IMR-90 (cell line): ENCODE data around the gene RASSF5. TPM values are rescaled to one million over a fixed set of nuclear protein-coding genes. Genes with fewer than 3 reads are reported as not detected.

Experiments
- ATAC-seq: fragments of 200-7000 bp; cut with Tn5 transposase; 2 replicates; pipeline ENCODE4 v1.9.1; 2020; ENCODE audit warnings: low read depth, mild to moderate bottlenecking, moderate library complexity
- BruUV-seq: library from RNA; stranded (reverse); fragments of 400-500 nt; replicated peaks from 2 replicates; lab custom pipeline; 2021; lab: Mats Ljungman, UMichigan
- CTCF ChIA-PET: fragments of 300-600 bp; formaldehyde crosslinking; extraction: SDS; loops from one replicate; lab custom pipeline; 2021; ENCODE audit warnings: antibody characterized with exemption; lab: Yijun Ruan, JAX
- POLR2A ChIA-PET: fragments of 300-600 bp; sonication (Branson Sonifier 250); formaldehyde crosslinking; loops from one replicate; lab custom pipeline; 2022; ENCODE audit warnings: antibody characterized with exemption; ENCODE audit not compliant: unreplicated experiment; lab: Charles Lee
- DNase-seq: peaks from one replicate; pipeline ENCODE4 v3.0.0; 2013
- H2AFZ ChIP-seq: replicated peaks from 2 replicates; pipeline ENCODE3; 2013; ENCODE audit warnings: low read length, mild to moderate bottlenecking; ENCODE audit not compliant: poor library complexity
- H2AK5ac ChIP-seq: 2 replicates; pipeline ENCODE4 v1.6.1; 2013; ENCODE audit warnings: low read depth, low read length, inconsistent platforms
- H2AK9ac ChIP-seq: replicated peaks from 2 replicates; pipeline ENCODE3; 2013; ENCODE audit warnings: mild to moderate bottlenecking, low read depth, low read length, moderate library complexity; ENCODE audit not compliant: poor library complexity
- H2BK120ac ChIP-seq: 2 replicates; pipeline ENCODE4 v1.6.1; 2013; ENCODE audit warnings: low read depth, low read length, inconsistent platforms
- H2BK15ac ChIP-seq: 3 replicates; pipeline ENCODE4 v1.6.1; 2013; ENCODE audit warnings: low read depth, low read length, inconsistent platforms
- H2BK20ac ChIP-seq: 2 replicates; pipeline ENCODE4 v1.6.1; 2013; ENCODE audit warnings: low read depth, mild to moderate bottlenecking, inconsistent platforms, low read length, moderate library complexity
- H2BK5ac ChIP-seq: 2 replicates; pipeline ENCODE4 v1.6.1; 2013; ENCODE audit warnings: mild to moderate bottlenecking, low read depth, low read length, inconsistent platforms; ENCODE audit not compliant: poor library complexity, severe bottlenecking
- H3K14ac ChIP-seq: replicated peaks from 2 replicates; pipeline ENCODE4 v1.6.1; 2013; ENCODE audit warnings: low read depth, low read length, inconsistent platforms
- H3K18ac ChIP-seq: 2 replicates; pipeline ENCODE4 v1.6.1; 2013; ENCODE audit warnings: low read depth, low read length, control low read depth
- H3K23ac ChIP-seq: 2 replicates; pipeline ENCODE4 v1.6.1; 2013; ENCODE audit warnings: low read depth, low read length, inconsistent platforms
- H3K27ac ChIP-seq: 2 replicates; pipeline ENCODE4 v1.5.1; 2013; ENCODE audit warnings: mild to moderate bottlenecking, control low read depth, low read length; ENCODE audit not compliant: insufficient read depth
- H3K27me3 ChIP-seq: 2 replicates; pipeline ENCODE4 v1.6.1; 2013; ENCODE audit warnings: low read length; ENCODE audit not compliant: control insufficient read depth, insufficient read depth
- H3K36me3 ChIP-seq: 2 replicates; pipeline ENCODE4 v1.6.1; 2013; ENCODE audit warnings: low read length, mixed read lengths; ENCODE audit not compliant: control insufficient read depth, insufficient read depth
- H3K4ac ChIP-seq: 2 replicates; pipeline ENCODE4 v1.6.1; 2013; ENCODE audit warnings: low read depth, low read length, inconsistent platforms
- H3K4me1 ChIP-seq: 2 replicates; pipeline ENCODE4 v1.6.1; 2013; ENCODE audit warnings: low read length, mixed read lengths; ENCODE audit not compliant: control insufficient read depth, insufficient read depth
- H3K4me2 ChIP-seq: 2 replicates; pipeline ENCODE4 v1.6.1; 2013; ENCODE audit warnings: low read depth, mild to moderate bottlenecking, control low read depth, low read length, moderate library complexity
- H3K4me3 ChIP-seq: 2 replicates; pipeline ENCODE4 v1.5.1; 2013; ENCODE audit warnings: low read depth, mild to moderate bottlenecking, control low read depth, low read length, moderate library complexity; ENCODE audit not compliant: insufficient read depth
- H3K56ac ChIP-seq: 2 replicates; pipeline ENCODE4 v1.6.1; 2013; ENCODE audit warnings: low read length, inconsistent platforms; ENCODE audit not compliant: insufficient read depth; ENCODE audit errors: extremely low read depth
- H3K79me1 ChIP-seq, 2 experiments: 2 replicates each; pipeline ENCODE4 v1.6.1; 2013; ENCODE audit warnings: low read length in 2 of 2, inconsistent platforms in 1 of 2, low read depth in 1 of 2
- H3K9ac ChIP-seq: 2 replicates; pipeline ENCODE4 v1.6.1; 2013; ENCODE audit warnings: low read depth, low read length, control low read depth
- H3K9me1 ChIP-seq: 2 replicates; pipeline ENCODE4 v1.6.1; 2013; ENCODE audit warnings: low read length, inconsistent platforms; ENCODE audit not compliant: insufficient read depth
- H3K9me3 ChIP-seq: 2 replicates; pipeline ENCODE4 v1.6.1; 2013; ENCODE audit warnings: low read length; ENCODE audit not compliant: control insufficient read depth, insufficient read depth
- H4K20me1 ChIP-seq: 2 replicates; pipeline ENCODE4 v1.6.1; 2013; ENCODE audit warnings: low read length, inconsistent platforms; ENCODE audit not compliant: insufficient read depth
- H4K5ac ChIP-seq: 2 replicates; pipeline ENCODE4 v1.6.1; 2013; ENCODE audit warnings: mild to moderate bottlenecking, low read depth, low read length, control low read depth
- H4K8ac ChIP-seq, 2 experiments: 2 replicates each; pipeline ENCODE4 v1.6.1; 2013; ENCODE audit warnings: low read depth in 2 of 2, low read length in 2 of 2, control low read depth in 1 of 2, inconsistent platforms in 1 of 2
- H4K91ac ChIP-seq: 2 replicates; pipeline ENCODE4 v1.6.1; 2013; ENCODE audit warnings: low read depth, low read length, inconsistent platforms; ENCODE audit not compliant: insufficient read depth
- FOS ChIP-seq: fragments of 150-350 bp; IDR thresholded peaks from 2 replicates; pipeline ENCODE4 v1.6.1; 2016; ENCODE audit warnings: low read depth, low read length
- MAFK ChIP-seq: IDR thresholded peaks from 2 replicates; pipeline ENCODE4 v1.6.1; 2012; ENCODE audit warnings: low read depth, low read length, improper control_type of control experiment
- POLR2A ChIP-seq: IDR thresholded peaks from 2 replicates; pipeline ENCODE4 v1.6.1; 2012; ENCODE audit warnings: mild to moderate bottlenecking, low read depth, low read length
- RAD21 ChIP-seq: IDR thresholded peaks from 2 replicates; pipeline ENCODE4 v1.6.1; 2012; ENCODE audit warnings: low read length, improper control_type of control experiment
- USF2 ChIP-seq: fragments of 150-350 bp; IDR thresholded peaks from 2 replicates; pipeline ENCODE4 v1.6.1; 2017; ENCODE audit warnings: mild to moderate bottlenecking, antibody characterized with exemption, low read length, low read depth
- WGBS, 2 experiments: methylation state at CpG; one replicate each; pipeline versions ENCODE4 v1.1.5 to v1.1.7; 2013; ENCODE audit warnings: missing lambda C conversion rate in 2 of 2; ENCODE audit not compliant: insufficient read length in 1 of 2; ENCODE audit errors: extremely low coverage in 2 of 2; 5-methylcytosine and 5-hydroxymethylcytosine counted together
- dilution Hi-C: fragments of 300-500 bp; cut with HindIII; formaldehyde crosslinking; loops from one replicate; pipeline ENCODE4 v1.14.3; 2018; ENCODE audit warnings: low sequenced_read_pairs; ENCODE audit not compliant: unreplicated experiment
- in situ Hi-C: fragments of 300-500 bp; cut with MboI; formaldehyde crosslinking; loops from 3 replicates; pipeline ENCODE4 v1.14.3; 2019; ENCODE audit warnings: low sequenced_read_pairs, inconsistent platforms, mixed read lengths
- intact Hi-C: fragments of 100-400 bp; cut with micrococcal nuclease; formaldehyde crosslinking; loops from 2 replicates; pipeline ENCODE4 v1.10.0; 2022
- polyA plus RNA-seq, 3 experiments: library from polyadenylated mRNA; depleted of rRNA; stranded (reverse); fragments of >200 nt; gene quantifications; 2 replicates each; pipeline ENCODE4 v1.2.3, GENCODE V29; 2012; ENCODE audit warnings: low replicate concordance in 1 of 3
- total RNA-seq: library from RNA; depleted of rRNA; stranded (reverse); fragments of >200 nt; gene quantifications from 2 replicates; pipeline ENCODE4 v1.2.3, GENCODE V29; 2012

The RASSF5 gene
- total and polyA plus RNA-seq, 2 of the 4 experiments (the other 2 are of a cell fraction) = 0.18 to 1.1 TPM

DNA sequence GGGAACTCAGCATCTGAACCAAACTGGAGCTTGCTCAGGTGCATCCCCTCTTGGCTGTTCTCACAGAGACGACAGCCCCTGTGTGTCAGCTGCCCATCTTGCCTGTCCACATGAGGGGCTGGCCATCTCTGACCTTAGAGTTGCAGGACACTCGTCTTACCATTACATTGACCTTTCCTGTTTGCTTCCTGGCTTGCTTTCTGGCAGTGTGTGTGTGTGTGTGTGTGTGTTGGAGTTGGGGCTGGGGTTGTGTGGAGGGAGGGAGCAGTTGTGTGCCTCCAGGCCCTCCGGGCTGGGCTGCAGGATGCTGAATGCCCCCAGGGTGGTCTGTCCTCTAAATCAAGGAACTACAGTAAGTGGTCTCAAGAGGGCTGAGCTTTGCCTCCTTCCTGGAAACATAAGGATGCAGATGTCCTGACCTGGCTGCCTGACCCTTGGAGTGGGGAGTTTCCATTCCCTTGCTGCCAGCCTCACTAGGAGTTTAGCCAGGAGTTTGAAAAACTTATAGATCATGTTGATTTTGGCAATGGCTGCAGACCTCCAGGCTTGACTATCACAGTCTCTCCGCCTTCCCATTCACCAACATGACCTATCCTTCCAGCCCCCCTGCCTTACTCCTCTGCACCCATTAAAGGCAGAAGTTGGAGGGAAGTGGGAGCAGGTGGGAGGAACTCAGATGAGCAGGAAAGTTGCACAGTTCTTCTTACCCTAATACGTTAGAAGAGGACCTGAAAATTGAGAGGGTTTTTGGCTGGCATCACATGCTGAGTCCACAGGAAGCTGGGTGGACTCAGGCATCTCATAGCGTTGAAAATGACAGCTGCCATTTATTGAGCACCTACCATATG lies 19.0 kb downstream of the RASSF5 start:
- Histone ChIP-seq H3K14ac (no peak overlapping the region), H3K18ac (no peak overlapping the region), H2BK120ac (no peak overlapping the region), H3K9me1 (peaks cover 3% of the 10 kb centered on the region), H3K9me3 (no peaks in the 10 kb centered on the region), H2AK5ac (no peak overlapping the region), H3K36me3 (no peaks in the 10 kb centered on the region), H3K27ac (no peak overlapping the region), H2BK20ac (no peak overlapping the region), H3K27me3 (peaks cover 3% of the 10 kb centered on the region; the same call in 1 of the 2 replicates), H2AFZ (no peak overlapping the region), H3K56ac (no peak overlapping the region), H2BK5ac (no peak overlapping the region), H3K4ac (no peak overlapping the region), H3K9ac (no peak overlapping the region), H3K4me3 (no peak overlapping the region), H3K4me2 (no peak overlapping the region), H2BK15ac (no peak overlapping the region), H3K4me1 (no peaks in the 10 kb centered on the region), H4K5ac (no peak overlapping the region), H4K91ac (no peak overlapping the region), H2AK9ac (no peak overlapping the region), H3K79me1 (no peaks in the 10 kb centered on the region), H3K23ac (no peak overlapping the region), H4K20me1 (no peaks in the 10 kb centered on the region; the same call in 1 of the 2 replicates), H4K8ac (no peak overlapping the region)
- BruUV-seq = no TSS peak
- in situ Hi-C loops = no loop called here
- ATAC-seq (no peak), DNase-seq (no peak)
- POLR2A ChIA-PET = no interaction called here
- intact Hi-C loops = no loop called here
- CTCF ChIA-PET = interaction anchor here (0.5 to 1.2 kb wide), 2 partner anchors 18 to 24 kb away, joined by 3 to 5 read pairs; no protein-coding TSS in a partner anchor
- WGBS, 2 experiments = 62% methylated on average over 4 of the region's 6 CpGs; no CpG with 5 or more reads in 1 of the 2 experiments
- TF ChIP-seq MAFK (no peak), RAD21 (no peak), FOS (no peak), POLR2A (no peak), USF2 (no peak)
- dilution Hi-C loops = no loop called here
